Measurements from ENCODE around the gene ILF2. TPM values are rescaled to one million over a fixed set of nuclear protein-coding genes. Genes with fewer than 3 reads are reported as not detected.

ILF2 gene
- total and polyA plus RNA-seq, 2 of the 13 experiments (the other 11 are each of a cell fraction or from before 2014, with no cell fraction given): 292 to 366 TPM

- TF ChIP-seq BATF2 (CRISPR knock-in tag; IDR thresholded peaks at IDR 0.05): no peak
- TF ChIP-seq GATA4 (IDR thresholded peaks at IDR 0.05; ENCODE audit: borderline replicate concordance, low read depth): 0 out of 2 replicates have a peak, but pooled peaks have one; percentile 19
- TF ChIP-seq HMGA1 (CRISPR knock-in tag; conservative IDR thresholded peaks at IDR 0.05): no peak
- TF ChIP-seq ZBTB42 (CRISPR knock-in tag; IDR thresholded peaks at IDR 0.05): 0 out of 2 replicates have a peak, but pooled peaks have one; percentile 77
- no peak for TF ChIP-seq POLR2A (IDR thresholded peaks at IDR 0.05; ENCODE audit: insufficient read depth in 1 of 2, low read depth in 2 of 2, low read length in 2 of 2)
- TF ChIP-seq SYNCRIP (IDR thresholded peaks at IDR 0.05; ENCODE audit: insufficient read depth, low read depth, low read length): no peak
- TF ChIP-seq ARID2 (CRISPR knock-in tag; IDR thresholded peaks at IDR 0.05; ENCODE audit: borderline replicate concordance): no peak
- TF ChIP-seq ZBTB25 (CRISPR knock-in tag; IDR thresholded peaks at IDR 0.05): no peak
- TF ChIP-seq BCL3 (CRISPR knock-in tag; IDR thresholded peaks at IDR 0.05): no peak
- no peak for TF ChIP-seq ZNF691 (CRISPR knock-in tag; IDR thresholded peaks at IDR 0.05; ENCODE audit: borderline replicate concordance, low read depth)
- no peak for TF ChIP-seq ZXDC (CRISPR knock-in tag; IDR thresholded peaks at IDR 0.05)
- 0 out of 2 replicates have a peak, but pooled peaks have one; percentile 18 for TF ChIP-seq MXD3 (CRISPR knock-in tag; IDR thresholded peaks at IDR 0.05)
- TF ChIP-seq POLR2G (IDR thresholded peaks at IDR 0.05; ENCODE audit: low read depth, low read length): 0 out of 2 replicates have a peak, but pooled peaks have one; percentile 8
- no peak for TF ChIP-seq FOXA1 (IDR thresholded peaks at IDR 0.05)
- no peak for TF ChIP-seq FOXA1 (CRISPR knock-in tag; IDR thresholded peaks at IDR 0.05)
- TF ChIP-seq MBD4 (IDR thresholded peaks at IDR 0.05; ENCODE audit: borderline replicate concordance, low read length): no peak
- no peak; the same call in 1 of the 2 replicates for TF ChIP-seq ZNF501 (CRISPR knock-in tag; IDR thresholded peaks at IDR 0.05)
- no peak for TF ChIP-seq TOPORS (CRISPR knock-in tag; IDR thresholded peaks at IDR 0.05)
- 0 out of 2 replicates have a peak, but pooled peaks have one; percentile 33 for TF ChIP-seq RFXAP (CRISPR knock-in tag; IDR thresholded peaks at IDR 0.05; ENCODE audit: borderline replicate concordance)
- TF ChIP-seq MXD1 (CRISPR knock-in tag; IDR thresholded peaks at IDR 0.05): no peak
These were observed 58.6 kb downstream of the ILF2 start (continued) for GRCh38 chr1:153612111-153612754.
